Hepatocyte (in vitro differentiated cells): ENCODE results near the gene BMP2.

Experiments used
- EZH2phosphoT487 ChIP-seq: fragments of 200-600 bp; sonication (generic); IDR thresholded peaks from one replicate; pipeline ENCODE4 v1.6.1; 2018; ENCODE audit warnings: antibody characterized with exemption, mild to moderate bottlenecking, low read depth, moderate library complexity; ENCODE audit not compliant: unreplicated experiment, severe bottlenecking
- TF ChIP-seq, protein P1 (sequence below): fragments of 200-600 bp; sonication (generic); IDR thresholded peaks from 2 replicates; pipeline ENCODE4 v1.5.1; 2016; ENCODE audit warnings: antibody characterized with exemption, mild to moderate bottlenecking; ENCODE audit not compliant: poor library complexity

DNA sequence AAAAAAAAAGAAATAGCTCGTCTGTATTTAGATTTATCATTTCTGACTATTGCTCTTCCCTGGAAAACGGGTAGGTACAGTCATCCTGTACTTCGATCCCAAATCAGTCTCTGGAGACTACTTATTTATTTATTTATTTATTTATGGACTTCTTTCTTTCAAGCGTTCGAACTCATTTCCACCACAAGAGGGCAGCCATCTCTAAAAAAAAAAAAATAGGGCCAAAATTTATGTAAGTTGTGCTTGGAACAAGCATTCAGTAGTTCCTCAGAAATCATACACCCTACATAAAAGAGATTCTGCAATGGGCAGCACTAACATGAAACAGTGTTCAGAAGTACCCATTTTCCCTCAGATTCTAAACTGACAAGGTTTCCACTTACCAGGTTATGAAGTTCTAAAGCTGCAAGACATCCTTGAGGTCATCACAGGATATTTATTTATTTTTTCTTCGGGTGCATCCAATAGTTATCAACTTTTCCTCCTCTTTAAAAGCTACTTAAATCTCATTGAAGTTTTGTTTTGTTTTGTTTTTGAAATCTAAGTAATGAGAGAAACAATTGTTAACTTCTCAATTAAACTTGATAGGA, 1.9 kb upstream of the BMP2 start:
- TF ChIP-seq, protein P1, sequence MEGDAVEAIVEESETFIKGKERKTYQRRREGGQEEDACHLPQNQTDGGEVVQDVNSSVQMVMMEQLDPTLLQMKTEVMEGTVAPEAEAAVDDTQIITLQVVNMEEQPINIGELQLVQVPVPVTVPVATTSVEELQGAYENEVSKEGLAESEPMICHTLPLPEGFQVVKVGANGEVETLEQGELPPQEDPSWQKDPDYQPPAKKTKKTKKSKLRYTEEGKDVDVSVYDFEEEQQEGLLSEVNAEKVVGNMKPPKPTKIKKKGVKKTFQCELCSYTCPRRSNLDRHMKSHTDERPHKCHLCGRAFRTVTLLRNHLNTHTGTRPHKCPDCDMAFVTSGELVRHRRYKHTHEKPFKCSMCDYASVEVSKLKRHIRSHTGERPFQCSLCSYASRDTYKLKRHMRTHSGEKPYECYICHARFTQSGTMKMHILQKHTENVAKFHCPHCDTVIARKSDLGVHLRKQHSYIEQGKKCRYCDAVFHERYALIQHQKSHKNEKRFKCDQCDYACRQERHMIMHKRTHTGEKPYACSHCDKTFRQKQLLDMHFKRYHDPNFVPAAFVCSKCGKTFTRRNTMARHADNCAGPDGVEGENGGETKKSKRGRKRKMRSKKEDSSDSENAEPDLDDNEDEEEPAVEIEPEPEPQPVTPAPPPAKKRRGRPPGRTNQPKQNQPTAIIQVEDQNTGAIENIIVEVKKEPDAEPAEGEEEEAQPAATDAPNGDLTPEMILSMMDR, result peak; percentile 69
- TF ChIP-seq EZH2phosphoT487, result no peak
